ENCODE results near the gene WBP11.

- TF ChIP-seq KDM1A (CRISPR knock-in tag; IDR thresholded peaks at IDR 0.05) (no peak), CHD2 (IDR thresholded peaks at IDR 0.05; ENCODE audit: low read depth, low read length) (no peak), ZNF552 (CRISPR knock-in tag; IDR thresholded peaks at IDR 0.05; ENCODE audit: borderline replicate concordance) (no peak), EP300 (IDR thresholded peaks at IDR 0.05; ENCODE audit: low read depth in 2 of 2, low read length in 2 of 2) (no peak), EP300 (CRISPR knock-in tag; IDR thresholded peaks at IDR 0.05; ENCODE audit: borderline replicate concordance) (no peak), ZNF501 (CRISPR knock-in tag; IDR thresholded peaks at IDR 0.05) (no peak), RBFOX2 (IDR thresholded peaks at IDR 0.05; ENCODE audit: low read depth, low read length) (no peak), MAFF (IDR thresholded peaks at IDR 0.05; ENCODE audit: low read depth, low read length) (no peak), RNF219 (CRISPR knock-in tag; IDR thresholded peaks at IDR 0.05) (no peak)
- TF ChIP-seq, protein P1, sequence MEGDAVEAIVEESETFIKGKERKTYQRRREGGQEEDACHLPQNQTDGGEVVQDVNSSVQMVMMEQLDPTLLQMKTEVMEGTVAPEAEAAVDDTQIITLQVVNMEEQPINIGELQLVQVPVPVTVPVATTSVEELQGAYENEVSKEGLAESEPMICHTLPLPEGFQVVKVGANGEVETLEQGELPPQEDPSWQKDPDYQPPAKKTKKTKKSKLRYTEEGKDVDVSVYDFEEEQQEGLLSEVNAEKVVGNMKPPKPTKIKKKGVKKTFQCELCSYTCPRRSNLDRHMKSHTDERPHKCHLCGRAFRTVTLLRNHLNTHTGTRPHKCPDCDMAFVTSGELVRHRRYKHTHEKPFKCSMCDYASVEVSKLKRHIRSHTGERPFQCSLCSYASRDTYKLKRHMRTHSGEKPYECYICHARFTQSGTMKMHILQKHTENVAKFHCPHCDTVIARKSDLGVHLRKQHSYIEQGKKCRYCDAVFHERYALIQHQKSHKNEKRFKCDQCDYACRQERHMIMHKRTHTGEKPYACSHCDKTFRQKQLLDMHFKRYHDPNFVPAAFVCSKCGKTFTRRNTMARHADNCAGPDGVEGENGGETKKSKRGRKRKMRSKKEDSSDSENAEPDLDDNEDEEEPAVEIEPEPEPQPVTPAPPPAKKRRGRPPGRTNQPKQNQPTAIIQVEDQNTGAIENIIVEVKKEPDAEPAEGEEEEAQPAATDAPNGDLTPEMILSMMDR (CRISPR knock-in tag; IDR thresholded peaks at IDR 0.05): no peak
These were observed 37.3 kb upstream of the WBP11 start for GRCh38 chr12:14840616-14841015.
